Occipital lobe (tissue), 2 donors: Measurements from ENCODE around the gene PBX1. TPM values are rescaled to one million over a fixed set of nuclear protein-coding genes. Genes with fewer than 3 reads are reported as not detected.
"Not testable (repeated sequence)": the region's sequence is repeated elsewhere in the genome, so short reads cannot be mapped to it uniquely, and the experiment has no call there.

ENCODE experiments used
- DNase-seq: peaks from one replicate; lab custom pipeline; 2025; lab: John Stamatoyannopoulos, UW
- total RNA-seq: library from RNA; depleted of rRNA; stranded (reverse); fragments of >200 nt; gene quantifications from one replicate; pipeline ENCODE4 v1.2.3, GENCODE V29; 2014

PBX1 gene
- total RNA-seq, 1 donor from 2014 or later = 169 TPM

DNA sequence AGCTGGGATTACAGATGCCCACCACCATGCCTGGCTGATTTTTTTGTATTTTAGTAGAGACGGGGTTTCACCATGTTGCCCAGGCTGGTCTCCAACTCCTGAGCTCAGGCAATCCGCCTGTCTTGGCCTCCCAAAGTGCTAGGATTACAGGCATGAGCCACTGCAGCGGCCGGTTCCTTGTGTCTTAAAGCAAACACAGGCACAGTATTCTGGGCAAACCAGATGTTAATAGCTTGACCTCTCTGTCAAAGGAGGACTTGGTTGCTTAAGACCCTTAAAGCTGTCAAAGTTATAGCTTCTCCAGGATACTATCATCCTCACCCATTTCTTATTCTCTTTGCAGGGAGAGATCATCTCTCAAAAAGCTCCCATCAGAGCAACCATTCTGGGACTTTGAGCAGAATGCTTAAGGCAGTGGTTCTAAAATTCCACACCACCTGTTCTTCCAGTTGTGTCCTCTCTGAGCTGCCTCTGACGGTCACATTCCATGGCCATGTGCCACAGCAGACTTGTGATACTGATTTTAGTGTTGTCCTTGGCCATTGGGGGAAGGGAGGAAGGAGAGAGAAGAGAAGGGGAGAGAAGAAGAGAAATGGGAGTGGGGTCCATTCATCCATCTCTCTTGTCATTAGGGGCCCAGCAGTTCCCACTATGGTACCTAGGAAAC lies 81.8 kb downstream of the PBX1 start:
- DNase-seq = no peak

GRCh38 chr1:164641353-164641730 lies 82.4 kb downstream of the PBX1 start:
- no peak for DNase-seq

- no peak for DNase-seq
These were observed 84.0 kb downstream of the PBX1 start for GRCh38 chr1:164643018-164643417.

DNA sequence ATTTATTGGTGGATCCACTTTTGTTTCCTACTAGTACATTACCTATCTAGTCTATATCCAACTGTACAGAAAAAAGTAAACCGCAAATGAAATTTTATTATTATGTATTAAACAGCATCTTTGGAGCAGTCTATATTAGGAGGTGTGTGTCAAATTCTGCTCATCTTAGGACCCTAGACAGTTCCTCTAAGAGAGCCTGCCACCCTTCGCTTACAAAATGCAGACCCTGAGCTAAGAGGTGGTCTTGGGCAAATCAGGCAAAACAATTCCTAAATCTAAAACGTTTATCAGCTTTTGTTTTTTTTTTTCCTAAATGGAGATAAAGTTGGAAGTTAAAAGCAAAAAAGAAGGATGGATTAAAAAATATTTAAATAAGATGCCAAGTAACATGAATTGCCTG lies 85.3 kb downstream of the PBX1 start:
- DNase-seq = no peak

GRCh38 chr1:164644774-164645644 lies 86.0 kb downstream of the PBX1 start:
- DNase-seq = no peak

DNA sequence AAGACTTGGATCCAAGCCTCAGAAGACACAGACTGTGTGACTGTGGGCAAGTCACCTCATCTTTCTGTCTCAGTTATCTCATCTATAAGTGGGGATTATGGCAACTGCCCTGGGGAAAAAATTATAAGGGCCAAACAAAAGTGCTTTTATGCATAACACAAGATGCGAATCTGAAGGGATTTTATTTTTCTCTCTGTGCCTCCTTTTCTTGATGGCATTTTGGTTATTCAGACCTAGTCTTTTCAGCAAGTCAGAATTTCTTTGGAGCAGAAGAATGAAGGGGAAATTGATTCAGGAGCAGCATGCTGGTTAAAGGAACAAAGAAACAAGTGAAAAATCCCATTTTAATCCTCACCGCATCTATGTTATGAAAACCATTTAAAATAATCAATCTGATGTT lies 86.9 kb downstream of the PBX1 start:
- no peak for DNase-seq

GRCh38 chr1:164647211-164647610 lies 88.2 kb downstream of the PBX1 start:
- no peak for DNase-seq

- no peak for DNase-seq
These were observed 89.7 kb downstream of the PBX1 start for GRCh38 chr1:164648636-164649035.

GRCh38 chr1:164649146-164649545 lies 90.2 kb downstream of the PBX1 start:
- DNase-seq = no peak

GRCh38 chr1:164650531-164650930 lies 91.5 kb downstream of the PBX1 start:
- no peak for DNase-seq

- no peak for DNase-seq
These were observed 92.5 kb downstream of the PBX1 start for GRCh38 chr1:164651351-164651951.

- not testable (repeated sequence) for DNase-seq
These were observed 94.0 kb downstream of the PBX1 start for GRCh38 chr1:164652969-164653368.

- DNase-seq = no peak
These were observed 94.7 kb downstream of the PBX1 start for GRCh38 chr1:164653705-164654104.

- DNase-seq = no peak
These were observed 95.2 kb downstream of the PBX1 start for GRCh38 chr1:164654200-164654599.

DNA sequence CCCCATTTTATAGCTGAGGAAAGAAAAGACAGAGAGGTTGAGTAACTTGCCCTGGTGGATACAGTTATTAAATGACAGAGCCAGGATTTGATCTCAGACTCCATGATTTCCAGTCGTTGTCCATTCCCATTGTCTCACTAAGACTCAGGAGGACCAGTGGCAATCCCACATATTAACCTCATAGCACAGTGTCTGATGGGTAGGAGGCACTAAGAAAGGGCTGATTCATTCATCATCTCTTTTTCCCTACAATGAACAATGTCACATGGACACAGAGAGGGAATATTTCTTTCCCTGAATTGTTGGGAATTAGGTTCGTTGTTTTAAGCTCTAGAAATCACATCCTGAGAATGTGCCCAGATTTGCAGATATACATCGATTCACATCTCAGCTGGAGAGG lies 99.9 kb downstream of the PBX1 start:
- no peak for DNase-seq

DNA sequence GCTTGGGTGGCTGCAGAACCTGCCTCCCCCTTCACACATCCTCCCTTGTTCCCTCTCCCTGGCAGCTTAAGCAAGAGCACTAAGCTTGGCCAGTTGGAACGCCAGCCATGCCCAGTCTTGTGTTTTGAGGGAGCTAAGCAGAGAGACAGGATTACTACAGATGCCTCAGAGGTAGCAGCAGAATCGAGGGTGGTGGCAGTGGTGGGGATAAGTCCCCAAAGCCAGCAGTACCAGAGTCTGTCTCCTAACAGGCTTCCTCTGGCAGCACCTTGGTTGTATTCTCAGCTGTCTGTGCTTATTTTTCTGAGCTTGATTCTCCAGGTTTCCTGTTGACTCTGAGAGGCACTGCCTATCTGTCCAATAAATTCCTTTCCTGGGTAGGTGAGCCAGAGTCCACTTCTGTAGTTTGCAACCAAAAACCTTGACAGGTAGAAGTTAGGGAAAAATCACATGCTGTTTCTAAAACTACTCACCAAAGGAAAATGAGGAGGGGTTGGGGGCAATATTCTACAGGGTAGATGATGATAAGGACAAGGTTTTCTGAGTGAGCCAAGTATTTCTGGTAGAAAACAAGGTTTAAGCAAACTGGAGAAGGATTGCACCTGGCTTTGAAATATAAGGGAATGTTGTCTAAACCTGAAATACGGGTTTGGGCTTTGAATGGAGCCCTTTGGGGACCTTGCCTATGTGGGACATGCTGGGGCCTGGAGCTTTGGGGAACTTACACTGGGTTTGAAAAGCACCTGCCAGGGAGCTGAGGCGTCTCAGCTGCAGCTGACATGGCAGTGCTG lies 100.8 kb downstream of the PBX1 start:
- no peak for DNase-seq

DNA sequence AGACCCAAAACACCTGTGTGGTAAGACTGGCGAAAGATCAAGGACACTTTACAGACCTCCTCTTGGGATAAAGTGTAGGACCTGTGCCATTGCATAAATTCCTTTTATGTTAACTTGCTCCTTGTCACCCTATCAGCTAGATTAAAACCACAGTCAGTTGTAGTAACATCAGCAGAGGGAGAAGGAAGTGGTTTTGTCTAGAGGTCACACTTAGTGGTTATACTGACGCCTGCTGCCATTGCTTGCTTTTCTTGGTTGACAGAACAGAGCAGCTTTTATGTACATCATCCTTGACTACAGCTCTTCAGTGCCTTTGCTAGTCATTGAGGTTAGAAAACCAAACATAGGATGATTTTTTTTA lies 101.4 kb downstream of the PBX1 start:
- DNase-seq = no peak

GRCh38 chr1:164660775-164661174 lies 101.8 kb downstream of the PBX1 start:
- no peak for DNase-seq

- DNase-seq = no peak
These were observed 103.5 kb downstream of the PBX1 start for GRCh38 chr1:164662462-164662861.

- DNase-seq = no peak
These were observed 104.0 kb downstream of the PBX1 start for GRCh38 chr1:164662955-164663354.

- no peak for DNase-seq
These were observed 105.1 kb downstream of the PBX1 start for GRCh38 chr1:164664127-164664526.

GRCh38 chr1:164667001-164667400 lies 108.0 kb downstream of the PBX1 start:
- no peak for DNase-seq
